ACHN (cell line): Measurements from ENCODE around the gene EXD3.
A peak's percentile ranks its signal among the peaks of the same experiment; 100 is the strongest.

ENCODE experiments used
- DNase-seq: peaks from one replicate; pipeline ENCODE4 v3.0.0-alpha.2; 2015
- in situ Hi-C: cut with HindIII; loops from 2 replicates; pipeline ENCODE4 v1.10.0; 2017; ENCODE audit warnings: low sequenced_read_pairs, low pct_ligation_motif_present, low pct_unique_long_range_greater_than_20kb

EXD3 gene

GRCh38 chr9:137278061-137278701, 144.8 kb downstream of the EXD3 start:
- DNase-seq = no peak
- in situ Hi-C loops = no loop called here

- in situ Hi-C loops = no loop called here
Measured at GRCh38 chr9:137277329-137278041, 145.5 kb downstream of the EXD3 start, which contains the start of gene TOR4A. TOR4A (plus strand) TSS chr9:137277726; CDS start chr9:137278690, 964 bp downstream.

GRCh38 chr9:137276473-137277328, 146.3 kb downstream of the EXD3 start:
- in situ Hi-C loops = no loop called here
- DNase-seq = peak; percentile 37

More at GRCh38 chr9:137277329-137278041, 145.5 kb downstream of the EXD3 start, which contains the start of gene TOR4A:
- peak; percentile 91 for DNase-seq

- DNase-seq = no peak
- in situ Hi-C loops = no loop called here
Measured at GRCh38 chr9:137275588-137276472, 147.1 kb downstream of the EXD3 start.

GRCh38 chr9:137275203-137275587, 147.8 kb downstream of the EXD3 start:
- in situ Hi-C loops = no loop called here
- DNase-seq = no peak

DNA sequence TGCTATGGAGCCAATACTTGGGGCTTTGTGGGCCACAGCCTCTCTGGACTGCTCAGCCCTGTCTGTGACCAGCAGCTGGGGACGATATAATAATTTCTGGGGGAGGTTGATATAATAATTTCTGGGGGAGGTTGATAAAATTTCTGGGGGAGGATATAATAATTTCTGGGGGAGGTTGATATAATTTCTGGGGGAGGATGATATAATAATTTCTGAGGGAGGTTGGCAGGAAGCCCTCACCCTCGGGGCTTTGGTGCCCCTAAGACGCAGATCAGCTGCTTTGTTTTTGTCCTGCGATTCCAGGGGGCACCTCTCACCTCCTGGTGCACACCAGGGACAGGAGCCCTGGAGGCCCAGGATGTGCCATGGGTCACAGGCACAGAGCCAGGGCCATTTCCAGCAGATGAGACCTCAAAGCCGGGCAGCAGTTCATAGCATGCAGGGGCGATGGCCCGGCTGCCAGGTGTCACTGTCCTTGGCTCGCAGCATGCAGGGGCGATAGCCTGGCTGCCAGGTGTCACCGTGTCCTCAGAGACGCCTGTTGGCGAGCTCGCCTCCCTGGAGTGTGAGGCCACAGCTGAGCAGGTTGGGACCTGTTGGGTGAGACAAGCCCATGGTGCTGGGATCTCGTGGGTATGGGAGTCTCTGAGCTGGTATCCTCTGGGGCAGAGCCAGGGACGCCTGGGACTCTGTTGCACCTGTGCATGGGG, 149.2 kb downstream of the EXD3 start:
- in situ Hi-C loops = no loop called here
- no peak for DNase-seq

GRCh38 chr9:137273095-137273490, 149.9 kb downstream of the EXD3 start:
- in situ Hi-C loops = no loop called here
- DNase-seq = no peak

DNA sequence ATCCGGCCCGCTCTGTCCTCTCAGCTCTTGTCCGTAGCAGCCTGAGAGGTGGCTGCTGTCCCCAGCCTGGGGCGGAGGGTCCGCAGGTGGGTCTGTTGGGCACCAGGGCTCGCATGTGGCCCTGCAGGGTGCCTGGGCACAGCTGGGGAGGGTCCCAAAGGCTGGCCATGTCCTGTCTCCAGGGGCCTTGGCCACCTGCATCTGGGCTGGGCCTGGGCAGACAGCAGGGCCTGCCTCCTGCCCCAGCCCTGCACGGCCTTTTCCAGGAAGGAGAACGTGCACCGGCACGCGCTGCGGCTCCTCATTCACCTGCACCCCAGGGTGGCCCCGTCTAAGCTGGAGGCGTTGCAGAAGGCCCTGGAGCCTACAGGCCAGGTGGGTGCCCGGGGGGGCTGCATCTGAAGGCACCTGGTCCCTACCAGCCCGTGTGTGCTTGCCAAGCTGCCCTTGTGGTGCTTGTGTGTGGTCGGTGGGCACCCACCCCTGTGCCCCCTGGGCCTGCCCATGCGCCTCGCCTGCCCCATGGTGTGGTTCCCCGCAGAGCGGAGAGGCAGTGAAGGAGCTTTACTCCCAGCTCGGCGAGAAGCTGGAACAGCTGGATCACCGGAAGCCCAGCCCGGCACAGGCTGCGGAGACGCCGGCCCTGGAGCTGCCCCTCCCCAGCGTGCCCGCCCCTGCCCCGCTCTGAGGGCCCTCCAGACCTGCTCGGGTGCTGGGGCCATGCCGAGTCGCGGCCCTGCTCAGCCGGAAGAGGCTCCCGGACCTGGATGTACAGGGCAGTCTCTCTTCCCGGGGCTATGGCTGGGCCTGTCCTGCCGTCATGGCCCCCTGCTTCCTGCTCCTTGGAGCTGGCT, 150.5 kb downstream of the EXD3 start:
- in situ Hi-C loops = no loop called here

DNA sequence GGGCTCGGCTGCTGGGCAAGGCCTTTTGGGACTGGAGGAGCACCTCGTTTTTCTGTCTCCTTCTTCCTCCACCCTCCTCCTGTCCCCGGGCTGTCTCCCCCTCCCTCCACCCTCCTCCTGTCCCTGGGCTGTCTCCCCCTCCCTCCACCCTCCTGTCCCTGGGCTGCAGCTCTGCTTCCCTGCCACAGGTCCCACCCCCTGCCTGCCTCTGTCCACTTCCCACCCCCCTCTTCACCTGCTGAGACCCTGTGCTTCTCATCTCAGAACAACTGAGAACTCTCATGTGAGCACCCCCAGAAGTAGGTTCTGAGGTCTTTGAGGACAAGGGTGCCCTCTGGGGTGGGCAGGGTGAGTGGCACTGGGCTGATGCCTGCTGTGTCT, 151.3 kb downstream of the EXD3 start:
- in situ Hi-C loops = no loop called here
- DNase-seq = no peak

More for the DNA sequence above, 150.5 kb downstream of the EXD3 start:
- DNase-seq = no peak

DNA sequence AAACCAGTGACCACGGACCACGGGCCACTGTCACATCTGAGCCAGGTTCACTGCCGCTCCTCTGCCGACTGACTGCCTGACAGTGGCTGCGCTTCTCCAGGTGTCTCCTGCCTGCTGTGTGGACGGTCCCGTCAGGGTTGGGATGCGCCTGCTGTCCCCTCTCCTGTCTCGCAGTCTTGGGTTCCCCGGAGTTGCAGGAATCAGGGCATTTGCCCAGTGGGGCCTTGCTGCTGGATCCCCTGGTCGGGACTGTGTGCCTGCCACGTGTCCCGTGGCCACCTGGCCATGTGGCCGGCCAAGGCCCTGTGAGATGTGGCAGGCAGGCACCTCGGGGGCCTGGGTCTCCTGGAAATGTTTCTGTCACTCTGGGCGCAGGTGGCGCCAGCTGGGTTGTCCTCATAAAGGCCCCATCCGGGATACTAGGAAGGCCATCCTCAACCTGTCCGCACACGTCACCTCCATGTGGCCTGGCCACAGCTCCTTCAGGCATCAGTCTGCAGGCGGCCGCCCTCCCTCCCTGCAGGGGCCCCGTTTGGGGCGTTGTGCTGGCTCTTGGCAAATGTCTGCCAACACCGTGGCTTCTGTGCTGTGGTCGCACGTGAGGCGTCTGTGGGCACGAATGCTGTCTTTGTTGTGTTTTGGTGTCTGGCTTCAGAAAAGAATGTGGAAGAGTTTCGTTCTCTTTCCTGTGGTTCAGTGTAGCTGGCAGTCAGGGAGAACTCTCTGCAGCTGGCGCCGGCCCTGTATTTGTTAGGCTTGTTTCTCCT, 151.8 kb downstream of the EXD3 start:
- no peak for DNase-seq
- in situ Hi-C loops = no loop called here

DNA sequence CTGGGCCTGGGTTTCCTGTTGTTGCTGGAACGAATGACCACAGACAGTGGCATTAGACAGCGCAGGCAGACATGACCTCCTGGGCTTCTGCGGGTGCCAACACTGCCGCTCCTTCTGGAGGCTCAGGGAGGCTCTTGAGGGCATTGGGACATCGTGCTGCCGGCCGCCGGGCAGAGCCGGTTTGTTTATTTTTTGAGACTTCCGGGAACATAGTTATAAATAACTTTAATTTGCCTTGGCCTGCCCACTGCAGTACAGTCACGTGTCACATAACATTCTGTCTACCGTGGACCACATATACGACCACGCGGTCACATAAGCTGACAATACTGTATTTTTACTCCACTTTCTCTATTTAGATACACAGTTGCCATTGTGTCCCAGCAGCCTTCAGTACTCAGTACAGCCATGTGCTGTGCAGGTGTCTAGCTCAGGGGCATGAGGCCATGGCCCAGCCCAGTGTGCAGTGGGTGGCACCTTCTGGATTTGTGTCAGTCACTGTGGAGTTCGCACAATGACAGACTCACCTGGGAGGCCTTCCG, 153.7 kb downstream of the EXD3 start:
- DNase-seq = no peak
- in situ Hi-C loops = no loop called here

- DNase-seq = no peak
Measured at GRCh38 chr9:137268538-137269201, 154.3 kb downstream of the EXD3 start.

GRCh38 chr9:137267933-137268355, 155.0 kb downstream of the EXD3 start:
- DNase-seq = no peak
- in situ Hi-C loops = no loop called here

More at GRCh38 chr9:137268538-137269201, 154.3 kb downstream of the EXD3 start:
- in situ Hi-C loops = no loop called here

DNA sequence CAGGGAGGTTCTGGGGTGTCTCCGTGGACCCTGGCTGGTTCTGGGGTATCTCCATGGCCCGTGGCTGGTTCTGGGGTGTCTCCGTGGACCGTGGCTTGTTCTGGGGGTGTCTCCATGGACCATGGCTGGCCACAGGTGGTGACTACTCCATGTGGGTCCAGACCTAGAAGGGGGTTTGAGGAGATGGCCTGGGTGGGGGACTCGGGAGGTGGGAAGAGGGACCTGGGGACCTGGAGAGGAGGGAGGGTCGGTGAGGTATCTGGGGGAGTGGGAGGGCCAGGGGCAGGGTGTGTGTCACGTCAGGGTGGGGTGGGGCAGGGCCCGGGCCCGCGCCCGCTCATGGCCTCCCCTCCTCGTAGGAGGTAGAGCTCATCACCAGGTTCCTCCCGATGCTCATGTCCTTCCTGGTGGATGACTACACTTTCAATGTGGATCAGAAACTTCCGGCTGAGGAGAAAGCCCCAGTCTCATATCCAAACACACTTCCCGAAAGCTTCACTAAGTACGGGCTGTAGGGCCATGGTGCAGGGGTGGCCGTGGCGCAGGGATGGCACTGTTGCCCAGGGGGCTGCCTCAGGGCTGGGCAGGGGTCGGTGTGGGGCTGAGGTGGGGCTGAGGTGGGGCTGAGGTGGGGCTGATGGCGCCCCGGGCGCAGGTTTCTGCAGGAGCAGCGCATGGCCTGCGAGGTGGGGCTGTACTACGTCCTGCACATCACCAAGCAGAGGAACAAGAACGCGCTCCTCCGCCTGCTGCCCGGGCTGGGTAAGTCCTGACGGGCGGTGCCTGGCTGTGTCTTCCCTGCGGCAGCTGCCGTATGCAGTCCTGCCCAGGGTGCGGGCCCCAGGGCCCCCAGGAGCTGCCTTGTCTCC, 156.1 kb downstream of the EXD3 start:
- in situ Hi-C loops = no loop called here
- no peak for DNase-seq

- no peak for DNase-seq
- in situ Hi-C loops = no loop called here
Measured at GRCh38 chr9:137266162-137266527, 156.8 kb downstream of the EXD3 start.
